Nephron (organoid): ENCODE results near the gene SH2B3.

ENCODE experiments used
- H3K27ac Mint-ChIP-seq, 3 experiments: 2 replicates each; pipeline ENCODE4 v1.8.0; 2020; ENCODE audit warnings: mixed read lengths in 3 of 3, mild to moderate bottlenecking in 2 of 3, moderate library complexity in 1 of 3
- H3K27me3 Mint-ChIP-seq: 2 replicates; pipeline ENCODE4 v1.8.0; 2021; ENCODE audit warnings: low read depth, mild to moderate bottlenecking, moderate library complexity, mixed read lengths
- H3K36me3 Mint-ChIP-seq: 2 replicates; pipeline ENCODE4 v1.8.0; 2020; ENCODE audit warnings: low read depth, mixed read lengths
- H3K4me1 Mint-ChIP-seq: 2 replicates; pipeline ENCODE4 v1.8.0; 2020; ENCODE audit warnings: mixed read lengths
- H3K4me3 Mint-ChIP-seq, 3 experiments: 2 replicates each; pipeline ENCODE4 v1.8.0; 2020; ENCODE audit warnings: mild to moderate bottlenecking in 3 of 3, mixed read lengths in 3 of 3, moderate library complexity in 2 of 3
- H3K9me3 Mint-ChIP-seq: 2 replicates; pipeline ENCODE4 v1.8.0; 2020; ENCODE audit warnings: mixed read lengths
- CTCF ChIP-seq, 3 experiments: fragments of 200-600 bp; sonication (generic); IDR thresholded peaks; one replicate each; pipeline ENCODE4 v1.5.0; 2021; ENCODE audit warnings: antibody characterized with exemption in 3 of 3; ENCODE audit not compliant: unreplicated experiment in 3 of 3

The SH2B3 gene

GRCh38 chr12:111424189-111424792 lies 18.6 kb downstream of the SH2B3 start:
- no peaks in the 10 kb centered on the region for H3K4me1 Mint-ChIP-seq
- no peaks in the 10 kb centered on the region for H3K9me3 Mint-ChIP-seq
- H3K36me3 Mint-ChIP-seq = no peaks in the 10 kb centered on the region
- H3K4me3 Mint-ChIP-seq = no peak overlapping the region
- no peak for TF ChIP-seq CTCF (IDR thresholded peaks at IDR 0.05; ENCODE audit: unreplicated experiment in 3 of 3)
- H3K27me3 Mint-ChIP-seq = no peaks in the 10 kb centered on the region
- no peak overlapping the region for H3K27ac Mint-ChIP-seq

GRCh38 chr12:111424793-111425251 lies 19.1 kb downstream of the SH2B3 start:
- H3K4me3 Mint-ChIP-seq = no peak overlapping the region
- no peaks in the 10 kb centered on the region for H3K27me3 Mint-ChIP-seq
- no peaks in the 10 kb centered on the region for H3K4me1 Mint-ChIP-seq
- H3K9me3 Mint-ChIP-seq = no peaks in the 10 kb centered on the region
- TF ChIP-seq CTCF (IDR thresholded peaks at IDR 0.05; ENCODE audit: unreplicated experiment in 3 of 3) = no peak
- no peak overlapping the region for H3K27ac Mint-ChIP-seq
- no peaks in the 10 kb centered on the region for H3K36me3 Mint-ChIP-seq

DNA sequence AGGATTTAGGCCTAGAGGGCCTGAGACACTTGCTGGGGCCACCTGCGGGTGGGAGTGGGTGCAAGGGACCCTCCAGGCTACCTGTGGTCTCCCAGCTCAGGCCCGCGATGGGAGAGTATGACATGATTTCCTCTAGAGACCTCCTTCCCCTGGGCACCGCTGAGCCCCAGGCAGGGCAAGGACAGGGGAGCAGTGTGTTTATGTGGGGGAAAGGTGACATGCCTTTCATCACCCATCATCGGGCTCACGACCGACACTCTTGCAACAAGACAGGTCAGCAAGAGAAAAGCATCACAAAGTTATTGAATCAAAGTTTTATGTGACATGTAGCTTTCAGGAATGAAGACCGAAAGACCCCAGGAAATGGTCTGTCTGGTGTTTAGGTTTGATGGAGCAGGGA lies 19.9 kb downstream of the SH2B3 start:
- H3K36me3 Mint-ChIP-seq = no peaks in the 10 kb centered on the region
- H3K27ac Mint-ChIP-seq = peak overlapping the region in 1 of 3 experiments; percentile 61
- no peak for TF ChIP-seq CTCF (IDR thresholded peaks at IDR 0.05; ENCODE audit: unreplicated experiment in 3 of 3)
- H3K4me3 Mint-ChIP-seq = no peak overlapping the region
- no peaks in the 10 kb centered on the region for H3K9me3 Mint-ChIP-seq
- no peaks in the 10 kb centered on the region for H3K27me3 Mint-ChIP-seq
- peaks cover 4% of the 10 kb centered on the region for H3K4me1 Mint-ChIP-seq

- Mint-ChIP-seq H3K27me3 (no peaks in the 10 kb centered on the region), H3K4me3 (no peak overlapping the region)
Measured at GRCh38 chr12:111426344-111427185, 20.8 kb downstream of the SH2B3 start.

GRCh38 chr12:111427417-111428074 lies 21.8 kb downstream of the SH2B3 start:
- Mint-ChIP-seq H3K27ac (no peak overlapping the region), H3K36me3 (no peaks in the 10 kb centered on the region), H3K4me3 (no peak overlapping the region), H3K27me3 (no peaks in the 10 kb centered on the region), H3K4me1 (peaks cover 15% of the 10 kb centered on the region), H3K9me3 (no peaks in the 10 kb centered on the region)
- TF ChIP-seq CTCF (IDR thresholded peaks at IDR 0.05; ENCODE audit: unreplicated experiment in 3 of 3) = no peak

More at GRCh38 chr12:111426344-111427185, 20.8 kb downstream of the SH2B3 start:
- TF ChIP-seq CTCF (IDR thresholded peaks at IDR 0.05; ENCODE audit: unreplicated experiment in 3 of 3) = no peak
- Mint-ChIP-seq H3K36me3 (no peaks in the 10 kb centered on the region), H3K9me3 (no peaks in the 10 kb centered on the region), H3K27ac (no peak overlapping the region), H3K4me1 (peaks cover 10% of the 10 kb centered on the region)
